H1 (cell line): ENCODE results near the gene TMEM178B.

Source experiments
- KDM1A ChIP-seq: fragments of 200-600, 300-600 bp; sonication (generic); IDR thresholded peaks from 2 replicates; pipeline ENCODE4 v1.7.1; 2016; ENCODE audit warnings: mild to moderate bottlenecking, low read length, borderline replicate concordance
- POLR2A ChIP-seq, 2 experiments: IDR thresholded peaks; 1 replicate in 1 of 2; 2 replicates in 1 of 2; pipeline ENCODE4 v1.6.1; 2011; ENCODE audit warnings: low read depth in 2 of 2, low read length in 2 of 2, mild to moderate bottlenecking in 2 of 2; ENCODE audit errors: control extremely low read depth in 1 of 2
- POLR2AphosphoS5 ChIP-seq: IDR thresholded peaks from 2 replicates; pipeline ENCODE4 v1.6.1; 2011; ENCODE audit warnings: low read depth, low read length

DNA sequence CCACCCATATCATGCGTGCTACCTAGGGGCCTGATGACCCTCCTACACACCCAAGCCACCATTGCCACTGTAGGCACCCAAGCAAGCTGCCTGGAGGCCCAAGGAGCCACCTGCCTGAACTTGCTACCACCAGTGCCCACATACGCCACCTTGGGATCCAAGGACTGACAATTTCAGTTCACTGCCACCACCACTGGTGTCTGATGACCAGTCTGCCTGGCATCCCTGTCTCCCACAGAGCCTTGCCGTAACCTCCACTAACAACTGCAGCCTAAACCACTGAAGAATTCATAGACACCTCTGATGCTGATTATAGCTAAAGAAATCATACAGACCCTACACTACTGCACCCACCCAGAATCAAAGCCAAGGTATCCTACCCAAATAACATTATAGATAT, 58.8 kb downstream of the TMEM178B start:
- TF ChIP-seq POLR2AphosphoS5 (no peak), POLR2A (IDR thresholded peaks at IDR 0.05; ENCODE audit: control extremely low read depth in 1 of 2, low read depth in 2 of 2, low read length in 2 of 2) (no peak), KDM1A (no peak)
